GM12875 (cell line): ENCODE measurements around the gene ACSL6.

Experiments used
- H3K4me3 ChIP-seq: one replicate; pipeline ENCODE4 v1.5.1; 2011; ENCODE audit warnings: low read depth, low read length, control low read depth
- CTCF ChIP-seq: IDR thresholded peaks from 2 replicates; pipeline ENCODE4 v1.5.1; 2011; ENCODE audit warnings: low read depth, mild to moderate bottlenecking, control low read depth, inconsistent platforms, low read length, moderate library complexity, borderline replicate concordance; ENCODE audit not compliant: insufficient read depth

ACSL6 gene

GRCh38 chr5:131979816-131980215, 31.6 kb downstream of the ACSL6 start:
- H3K4me3 ChIP-seq: no peak overlapping the region
- TF ChIP-seq CTCF: no peak

- TF ChIP-seq CTCF: no peak
- no peak overlapping the region for H3K4me3 ChIP-seq
Observed at GRCh38 chr5:131977212-131977604, 34.2 kb downstream of the ACSL6 start.

- no peak overlapping the region for H3K4me3 ChIP-seq
- no peak for TF ChIP-seq CTCF
Observed at GRCh38 chr5:131976414-131977211, 34.8 kb downstream of the ACSL6 start.

DNA sequence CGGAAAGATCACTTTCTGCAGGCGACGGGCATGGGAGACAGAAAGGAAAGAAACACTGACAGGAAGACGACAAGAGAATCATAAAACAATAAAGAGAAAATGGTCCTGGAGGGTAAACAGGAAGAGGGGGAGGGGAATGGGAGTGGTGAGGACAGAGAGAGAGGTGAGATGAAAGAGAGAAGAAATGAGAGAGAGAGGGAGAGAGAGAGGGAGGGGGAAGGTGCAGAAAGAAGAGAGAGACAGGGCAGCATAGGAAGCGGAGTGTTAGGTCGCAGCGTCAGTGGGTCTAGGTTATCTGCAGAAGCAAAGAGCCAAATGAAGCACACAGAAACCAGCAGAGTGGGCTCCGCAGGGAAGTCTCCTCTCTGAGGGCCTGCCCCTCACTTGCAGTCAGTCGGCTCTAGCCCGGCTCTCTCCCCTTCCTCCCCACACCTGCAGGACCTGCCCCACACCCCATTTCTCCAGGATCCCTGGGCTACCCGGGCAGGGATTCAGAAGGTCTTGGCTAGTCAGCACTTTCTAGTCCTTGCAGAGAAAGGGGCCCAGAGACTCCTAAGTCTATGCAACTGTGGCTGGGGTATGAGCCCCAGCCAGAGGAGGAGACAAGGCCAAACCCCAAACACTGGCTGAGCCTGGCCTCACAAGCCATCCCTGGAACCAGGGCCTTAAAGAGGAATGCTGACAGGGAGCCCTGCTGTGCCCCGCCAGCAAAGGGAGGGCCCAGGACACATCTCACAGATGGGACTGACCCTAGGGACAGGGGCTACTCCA, 36.3 kb downstream of the ACSL6 start:
- no peak for TF ChIP-seq CTCF
- no peak overlapping the region for H3K4me3 ChIP-seq

- no peak overlapping the region for H3K4me3 ChIP-seq
- TF ChIP-seq CTCF: no peak
Observed at GRCh38 chr5:131974622-131974955, 36.9 kb downstream of the ACSL6 start.

DNA sequence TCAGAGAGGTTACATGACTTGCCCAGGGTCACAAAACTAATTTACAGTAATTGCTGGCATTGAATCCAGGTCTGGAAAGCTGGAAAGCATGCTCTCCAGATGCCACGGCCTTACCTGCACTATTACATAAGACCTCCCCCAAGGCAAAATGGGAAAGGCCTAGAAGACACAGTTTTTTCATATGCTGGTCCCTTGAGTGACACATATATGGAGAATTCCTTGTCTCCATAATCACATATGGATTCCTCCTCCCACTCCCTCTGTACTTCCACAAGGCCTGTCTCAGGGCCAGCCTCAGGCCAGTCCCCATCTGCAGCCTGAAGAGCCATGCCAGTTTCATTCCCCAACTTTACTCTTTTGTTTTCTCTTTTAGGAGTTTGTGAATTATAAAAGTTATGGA, 37.4 kb downstream of the ACSL6 start:
- H3K4me3 ChIP-seq: no peak overlapping the region
- no peak for TF ChIP-seq CTCF
